Sigmoid colon (tissue), 7 donors: ENCODE data around the gene INTS4. TPM values are rescaled to one million over a fixed set of nuclear protein-coding genes. Genes with fewer than 3 reads are reported as not detected.
A peak's percentile ranks its signal among the peaks of the same experiment; 100 is the strongest.
"Not testable (repeated sequence)": the region's sequence is repeated elsewhere in the genome, so short reads cannot be mapped to it uniquely, and the experiment has no call there.

Experiments used
- DNase-seq: peaks from one replicate; pipeline ENCODE4 v3.0.0-alpha.2; 2019
- H3K27ac ChIP-seq, 4 donors: fragments of 200-600 bp; sonication (generic); one replicate each; pipeline ENCODE4 v1.5.1; 2016 to 2019; ENCODE audit warnings: mild to moderate bottlenecking in 1 of 4
- H3K27me3 ChIP-seq, 3 donors: fragments of 200-600 bp; sonication (generic); one replicate each; pipeline ENCODE4 v1.5.1; 2019; ENCODE audit warnings: mild to moderate bottlenecking in 1 of 3
- H3K36me3 ChIP-seq, 4 donors: fragments of 200-600 bp; sonication (generic); one replicate each; pipeline ENCODE4 v1.5.1; 2016 to 2019
- H3K4me1 ChIP-seq, 4 donors: fragments of 200-600 bp; sonication (generic); one replicate each; pipeline ENCODE4 v1.5.1; 2017 to 2019
- H3K4me3 ChIP-seq, 4 donors: fragments of 200-600 bp; sonication (generic); one replicate each; pipeline ENCODE4 v1.5.1; 2017 to 2019; ENCODE audit warnings: mild to moderate bottlenecking in 2 of 4, moderate library complexity in 1 of 4
- H3K9me3 ChIP-seq, 4 donors: fragments of 200-600 bp in 3 of 4; sonication (generic) in 3 of 4; one replicate each; pipeline versions ENCODE4 v1.5.1 to v1.6.1; 2013 to 2019
- EP300 ChIP-seq, 4 donors: sonication (generic); formaldehyde crosslinking; IDR thresholded peaks; one replicate each; pipeline ENCODE4 v1.6.1; 2017; ENCODE audit warnings: antibody characterized with exemption in 4 of 4
- POLR2A ChIP-seq, 2 donors: fragments of 450-650 bp; IDR thresholded peaks; one replicate each; pipeline ENCODE4 v1.6.1; 2016; ENCODE audit warnings: antibody characterized with exemption in 2 of 2, mild to moderate bottlenecking in 2 of 2, moderate library complexity in 2 of 2
- POLR2AphosphoS5 ChIP-seq, 4 donors: sonication (generic); formaldehyde crosslinking; IDR thresholded peaks; one replicate each; pipeline ENCODE4 v1.6.1; 2017; ENCODE audit warnings: antibody characterized with exemption in 4 of 4
- WGBS, 2 donors: extraction: QIAGEN DNeasy Blood & Tissue Kit; methylation state at CpG; one replicate each; pipeline ENCODE4 v1.1.7; 2013; 5-methylcytosine and 5-hydroxymethylcytosine counted together
- intact Hi-C: fragments of 100-400 bp; cut with DNase I; formaldehyde crosslinking; loops from one replicate; pipeline ENCODE4 v1.15.1; 2023
- polyA plus RNA-seq, 3 donors: library from polyadenylated mRNA; stranded (reverse); fragments of 200-250 nt; gene quantifications; one replicate each; pipeline ENCODE4 v1.2.3, GENCODE V29; 2013
- total RNA-seq, 4 donors: library from RNA; depleted of rRNA; stranded (reverse); fragments of >200 nt; gene quantifications; one replicate each; pipeline ENCODE4 v1.1.0, GENCODE V29; 2016
- TF ChIP-seq, protein P1 (sequence below), 4 experiments: fragments of 450-650 bp in 3 of 4; fragments of 200-600 bp in 1 of 4; IDR thresholded peaks; one replicate each; pipeline ENCODE4 v1.5.1; 2016 to 2019; ENCODE audit warnings: antibody characterized with exemption in 4 of 4, mild to moderate bottlenecking in 3 of 4, moderate library complexity in 2 of 4
- donor health status: healthy with polysubstance abuse.
- donor health status: Bipolar disorder and iron deficiency.
- donor health status: healthy.

Gene INTS4
- total and polyA plus RNA-seq, 7 donors = 11.1 to 32.1 (median 26.3) TPM

DNA sequence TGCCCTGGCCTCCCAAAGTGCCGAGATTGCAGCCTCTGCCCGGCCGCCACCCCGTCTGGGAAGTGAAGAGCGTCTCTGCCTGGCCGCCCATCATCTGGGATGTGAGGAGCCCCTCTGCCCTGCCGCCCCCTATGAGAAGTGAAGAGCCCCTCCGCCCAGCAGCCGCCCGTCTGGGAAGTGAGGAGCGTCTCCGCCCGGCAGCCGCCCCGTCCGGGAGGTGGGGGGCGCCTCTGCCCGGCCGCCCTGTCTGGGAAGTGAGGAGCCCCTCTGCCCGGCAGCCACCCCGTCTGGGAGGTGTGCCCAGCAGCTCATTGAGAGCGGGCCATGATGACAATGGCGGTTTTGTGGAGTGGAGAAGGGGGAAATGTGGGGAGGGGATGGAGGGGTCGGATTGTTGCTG, 60.9 kb downstream of the INTS4 start:
- H3K27ac ChIP-seq, H3K4me1 ChIP-seq, DNase-seq, intact Hi-C loops, H3K4me3 ChIP-seq, H3K9me3 ChIP-seq, H3K27me3 ChIP-seq: not testable (repeated sequence)
- WGBS, 2 donors = 94 to 96% methylated on average over 24 of the region's 24 CpGs
- peaks cover 0 to 18% (median 3%) of the 10 kb centered on the region in 4 donors for H3K36me3 ChIP-seq

DNA sequence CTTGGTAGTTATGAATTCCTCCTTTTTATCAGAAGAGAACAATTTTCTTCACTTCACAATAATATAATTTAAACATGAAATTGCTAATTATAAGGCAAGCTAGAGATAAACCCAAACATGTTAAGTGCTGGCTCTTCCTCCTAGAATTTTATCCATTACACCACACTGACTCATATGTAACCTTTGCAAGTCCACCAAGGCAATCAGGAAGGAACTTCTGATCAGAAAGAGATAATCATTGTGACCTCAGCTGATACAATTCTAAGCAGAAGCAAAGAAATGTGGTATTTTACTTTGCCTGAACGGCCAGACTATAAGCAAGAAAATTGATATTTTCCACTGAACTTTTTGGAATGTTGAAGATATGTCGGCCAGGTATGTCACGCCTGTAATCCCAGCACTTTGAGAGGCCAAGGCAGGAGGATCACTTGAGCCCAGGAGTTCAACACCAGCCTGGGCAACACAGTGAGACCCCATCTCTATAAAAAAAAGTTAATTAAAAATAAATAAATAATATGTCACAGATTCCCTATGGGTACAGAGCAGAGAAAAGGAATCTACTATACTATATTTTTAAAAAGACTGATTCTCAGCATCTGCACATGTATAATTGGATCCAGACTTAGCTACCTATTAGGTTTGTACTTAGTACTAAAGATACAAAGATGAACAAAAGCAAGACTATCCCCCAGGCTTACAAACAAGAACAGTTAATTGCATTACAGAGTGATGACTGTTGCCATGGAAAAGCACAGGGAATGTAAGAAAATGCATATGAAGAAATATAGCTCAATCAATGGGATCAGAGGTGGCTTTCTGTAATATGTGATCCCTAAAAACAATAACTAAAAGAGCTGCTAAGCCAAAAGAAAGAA, 63.9 kb downstream of the INTS4 start:
- H3K27ac ChIP-seq, H3K9me3 ChIP-seq, H3K4me3 ChIP-seq, DNase-seq, H3K4me1 ChIP-seq, intact Hi-C loops, H3K27me3 ChIP-seq: not testable (repeated sequence)
- H3K36me3 ChIP-seq = peaks cover 0 to 22% (median 3%) of the 10 kb centered on the region in 4 donors
- 91 to 95% methylated on average over 3 of the region's 3 CpGs for WGBS, 2 donors

DNA sequence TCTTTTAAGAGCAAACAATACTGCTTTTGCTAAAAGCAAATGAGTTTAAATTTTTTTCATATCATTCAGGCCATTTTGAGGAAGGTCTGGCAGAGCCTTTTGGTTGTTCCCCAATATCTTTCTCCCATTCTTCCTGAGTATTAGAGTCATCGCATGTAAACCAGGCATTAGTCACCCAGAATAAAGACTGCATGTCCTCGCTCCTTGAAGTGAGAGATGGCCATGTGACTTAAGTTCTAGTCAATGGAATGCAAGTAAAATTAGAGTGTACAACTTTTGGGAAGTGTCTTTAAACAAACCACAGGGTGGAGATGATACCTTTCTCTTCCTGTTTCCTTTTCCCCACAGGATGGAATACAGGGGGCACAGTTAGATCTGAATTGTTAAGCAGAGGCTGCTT, 76.8 kb downstream of the INTS4 start:
- H3K4me3 ChIP-seq, H3K9me3 ChIP-seq, H3K27ac ChIP-seq, H3K27me3 ChIP-seq, DNase-seq: not testable (repeated sequence)
- intact Hi-C loops = loop anchor here (10.0 kb wide), 1 partner anchor 93 kb away; the partner anchor contains the start of genes AAMDC and RSF1
- WGBS, 2 donors = no CpG with 5 or more reads among the region's 2 CpGs
- H3K36me3 ChIP-seq = peaks cover 0 to 28% (median 0%) of the 10 kb centered on the region in 4 donors
- H3K4me1 ChIP-seq = peaks cover 0 to 24% (median 17%) of the 10 kb centered on the region in 4 donors

GRCh38 chr11:77914307-77914791, 80.1 kb downstream of the INTS4 start:
- not testable (repeated sequence) for H3K4me3 ChIP-seq, H3K27me3 ChIP-seq, H3K9me3 ChIP-seq
- TF ChIP-seq POLR2AphosphoS5 (IDR thresholded peaks at IDR 0.05) = peak in 3 of 4 donors; percentile 35 to 63 (median 57)
- peak; percentile 71 for DNase-seq
- Histone ChIP-seq H3K36me3 (peaks cover 0 to 17% (median 0%) of the 10 kb centered on the region in 4 donors), H3K4me1 (peaks cover 0 to 25% (median 17%) of the 10 kb centered on the region in 4 donors), H3K27ac (peak overlapping the region in 2 of 4 donors; percentile 60 to 61)
- 10 to 55% methylated on average over 4 of the region's 4 CpGs for WGBS, 2 donors
- intact Hi-C loops = loop anchor here (10.0 kb wide), 1 partner anchor 90 kb away; the partner anchor contains the start of genes AAMDC and RSF1

DNA sequence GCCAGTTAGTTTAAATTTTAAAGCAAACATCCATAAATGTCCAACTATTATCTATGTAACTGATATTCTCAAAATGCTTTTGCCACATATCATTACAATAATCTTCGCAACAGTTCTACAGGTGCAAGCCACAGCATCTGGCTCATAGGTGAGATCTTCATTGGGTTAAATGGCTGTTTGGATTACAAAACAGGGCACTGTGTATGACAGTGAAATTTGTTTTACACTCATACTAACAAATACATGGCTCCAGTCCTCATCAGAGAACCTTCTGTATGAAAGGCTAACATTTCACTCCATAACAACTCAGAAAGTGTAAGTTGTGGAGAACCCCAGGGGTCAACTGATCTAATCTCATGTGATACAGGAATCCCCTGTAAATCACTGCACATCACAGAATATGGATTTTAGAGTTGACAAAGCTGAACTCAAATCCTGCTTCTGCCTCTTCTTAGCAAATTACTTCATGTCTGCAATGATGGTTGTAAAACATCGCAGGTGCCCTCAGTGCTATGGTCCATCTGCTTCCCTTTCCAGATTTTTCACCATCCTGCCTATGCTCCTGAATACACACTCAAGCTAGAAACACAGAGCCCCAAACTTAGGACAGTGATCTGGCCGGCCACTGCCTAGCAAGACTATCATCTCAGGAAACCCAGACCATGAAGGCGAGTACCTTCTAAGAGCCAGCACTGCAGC, 80.7 kb downstream of the INTS4 start:
- peak overlapping the region in 2 of 4 donors; percentile 60 to 61 for H3K27ac ChIP-seq
- not testable (repeated sequence) for H3K27me3 ChIP-seq, H3K9me3 ChIP-seq, H3K4me3 ChIP-seq, DNase-seq
- peaks cover 0 to 14% (median 0%) of the 10 kb centered on the region in 4 donors for H3K36me3 ChIP-seq
- peaks cover 0 to 25% (median 17%) of the 10 kb centered on the region in 4 donors for H3K4me1 ChIP-seq
- WGBS, 2 donors = 35 to 61% methylated on average over 4 of the region's 4 CpGs
- intact Hi-C loops = loop anchor here (10.0 kb wide), 1 partner anchor 89 kb away; the partner anchor contains the start of genes AAMDC and RSF1

DNA sequence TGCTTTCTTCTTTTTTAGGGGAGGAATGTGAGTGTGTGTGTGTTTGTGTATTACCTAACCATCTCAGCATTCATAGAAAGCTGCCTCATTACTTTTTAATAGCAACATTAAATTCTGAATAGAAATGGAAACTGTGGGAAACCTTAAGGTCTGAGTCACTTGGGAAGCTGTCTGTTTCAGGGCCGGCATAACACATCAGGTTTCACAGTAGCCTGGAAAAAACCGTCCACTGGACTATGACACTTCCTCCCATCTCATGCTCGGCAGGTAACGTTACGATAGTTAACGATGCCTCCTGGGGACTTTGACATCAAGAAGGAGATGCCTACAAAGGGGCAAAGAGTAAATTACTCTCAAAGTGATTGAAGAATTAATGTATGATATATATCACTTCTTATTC, 83.6 kb downstream of the INTS4 start:
- WGBS, 2 donors = 72 to 92% methylated on average over 6 of the region's 6 CpGs
- H3K27ac ChIP-seq, H3K4me3 ChIP-seq, DNase-seq, H3K27me3 ChIP-seq, H3K9me3 ChIP-seq: not testable (repeated sequence)
- Histone ChIP-seq H3K4me1 (peaks cover 0 to 27% (median 18%) of the 10 kb centered on the region in 4 donors), H3K36me3 (peaks cover 0 to 19% (median 2%) of the 10 kb centered on the region in 4 donors)
- intact Hi-C loops = loop anchor here (10.0 kb wide), 1 partner anchor 86 kb away; the partner anchor contains the start of genes AAMDC and RSF1

- Histone ChIP-seq H3K4me3 (no peak overlapping the region), H3K9me3 (no peaks in the 10 kb centered on the region), H3K27ac (no peak overlapping the region), H3K36me3 (peaks cover 0 to 25% (median 2%) of the 10 kb centered on the region in 4 donors), H3K27me3 (no peaks in the 10 kb centered on the region), H3K4me1 (peaks cover 0 to 16% (median 6%) of the 10 kb centered on the region in 4 donors)
- intact Hi-C loops = no loop called here
- no peak for TF ChIP-seq EP300 (IDR thresholded peaks at IDR 0.05)
- no peak for TF ChIP-seq POLR2AphosphoS5 (IDR thresholded peaks at IDR 0.05)
- TF ChIP-seq POLR2A (IDR thresholded peaks at IDR 0.05) = no peak
- 93 to 95% methylated on average over 2 of the region's 2 CpGs for WGBS, 2 donors
- DNase-seq = no peak
These were observed 85.2 kb downstream of the INTS4 start for GRCh38 chr11:77909277-77909676.

GRCh38 chr11:77908835-77909234, 85.6 kb downstream of the INTS4 start:
- peaks cover 0 to 12% (median 5%) of the 10 kb centered on the region in 4 donors for H3K4me1 ChIP-seq
- no peak for TF ChIP-seq POLR2A (IDR thresholded peaks at IDR 0.05)
- TF ChIP-seq POLR2AphosphoS5 (IDR thresholded peaks at IDR 0.05) = no peak
- TF ChIP-seq, protein P1, sequence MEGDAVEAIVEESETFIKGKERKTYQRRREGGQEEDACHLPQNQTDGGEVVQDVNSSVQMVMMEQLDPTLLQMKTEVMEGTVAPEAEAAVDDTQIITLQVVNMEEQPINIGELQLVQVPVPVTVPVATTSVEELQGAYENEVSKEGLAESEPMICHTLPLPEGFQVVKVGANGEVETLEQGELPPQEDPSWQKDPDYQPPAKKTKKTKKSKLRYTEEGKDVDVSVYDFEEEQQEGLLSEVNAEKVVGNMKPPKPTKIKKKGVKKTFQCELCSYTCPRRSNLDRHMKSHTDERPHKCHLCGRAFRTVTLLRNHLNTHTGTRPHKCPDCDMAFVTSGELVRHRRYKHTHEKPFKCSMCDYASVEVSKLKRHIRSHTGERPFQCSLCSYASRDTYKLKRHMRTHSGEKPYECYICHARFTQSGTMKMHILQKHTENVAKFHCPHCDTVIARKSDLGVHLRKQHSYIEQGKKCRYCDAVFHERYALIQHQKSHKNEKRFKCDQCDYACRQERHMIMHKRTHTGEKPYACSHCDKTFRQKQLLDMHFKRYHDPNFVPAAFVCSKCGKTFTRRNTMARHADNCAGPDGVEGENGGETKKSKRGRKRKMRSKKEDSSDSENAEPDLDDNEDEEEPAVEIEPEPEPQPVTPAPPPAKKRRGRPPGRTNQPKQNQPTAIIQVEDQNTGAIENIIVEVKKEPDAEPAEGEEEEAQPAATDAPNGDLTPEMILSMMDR (IDR thresholded peaks at IDR 0.05) = no peak
- TF ChIP-seq EP300 (IDR thresholded peaks at IDR 0.05) = no peak
- H3K9me3 ChIP-seq = no peaks in the 10 kb centered on the region
- no peak overlapping the region for H3K27ac ChIP-seq
- H3K4me3 ChIP-seq = no peak overlapping the region
- no peaks in the 10 kb centered on the region for H3K27me3 ChIP-seq
- peaks cover 0 to 27% (median 2%) of the 10 kb centered on the region in 4 donors for H3K36me3 ChIP-seq
- DNase-seq = no peak
- 95 to 96% methylated on average over 2 of the region's 2 CpGs for WGBS, 2 donors
- intact Hi-C loops = no loop called here

DNA sequence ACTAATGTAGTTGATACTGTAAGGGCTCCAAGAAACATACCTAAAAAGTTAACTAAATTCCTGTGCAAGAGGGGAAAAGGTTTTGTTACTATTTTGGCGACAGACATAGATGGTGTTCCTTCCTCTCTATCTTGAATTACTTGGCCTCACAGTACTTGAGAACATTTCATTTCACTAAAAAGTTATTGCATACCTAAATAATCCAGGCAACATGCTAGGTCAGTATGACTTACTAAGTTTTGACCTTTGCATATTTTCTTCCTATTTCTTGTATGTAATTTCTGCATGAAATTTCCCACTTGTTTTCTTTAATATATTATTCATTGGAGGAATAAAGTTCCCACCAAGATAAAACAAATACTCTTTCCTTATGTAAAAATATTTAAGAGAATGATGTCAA, 99.5 kb downstream of the INTS4 start:
- H3K9me3 ChIP-seq, H3K4me1 ChIP-seq, intact Hi-C loops, DNase-seq, H3K4me3 ChIP-seq, H3K27me3 ChIP-seq, H3K27ac ChIP-seq: not testable (repeated sequence)
- peaks cover 0 to 37% (median 15%) of the 10 kb centered on the region in 4 donors for H3K36me3 ChIP-seq
- 93 to 94% methylated on average over 1 of the region's 1 CpG for WGBS, 2 donors

DNA sequence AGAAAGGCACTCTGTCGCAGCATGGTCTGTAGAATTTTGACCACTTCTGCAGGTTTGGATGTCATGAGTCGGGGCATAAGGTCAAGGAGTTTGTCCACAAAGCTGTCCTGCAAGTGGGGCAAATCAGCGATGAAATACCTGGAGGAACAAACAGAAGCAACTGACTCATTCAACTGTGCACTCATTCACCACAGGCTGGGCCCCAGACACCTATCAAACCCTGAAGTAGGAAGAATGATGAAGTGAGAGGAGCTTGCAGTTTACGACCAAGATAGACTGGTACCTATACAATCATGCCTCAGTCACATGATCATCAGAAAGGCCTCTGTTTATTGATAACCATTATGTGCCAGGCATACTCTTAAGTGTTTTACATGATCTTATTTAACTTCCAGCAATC, 102.8 kb downstream of the INTS4 start:
- DNase-seq, H3K9me3 ChIP-seq, intact Hi-C loops, H3K4me1 ChIP-seq, H3K27ac ChIP-seq, H3K4me3 ChIP-seq, H3K27me3 ChIP-seq: not testable (repeated sequence)
- 89 to 91% methylated on average over 4 of the region's 4 CpGs for WGBS, 2 donors
- peaks cover 0 to 31% (median 14%) of the 10 kb centered on the region in 4 donors for H3K36me3 ChIP-seq
